HTERT RPE-1 (cell line): ENCODE measurements around the gene NOSIP.

Experiments
- in situ Hi-C: fragments of 300-500 bp; cut with MboI; formaldehyde crosslinking; loops from 4 replicates; pipeline ENCODE4 v1.14.3; 2020; ENCODE audit warnings: low sequenced_read_pairs

The NOSIP gene

DNA sequence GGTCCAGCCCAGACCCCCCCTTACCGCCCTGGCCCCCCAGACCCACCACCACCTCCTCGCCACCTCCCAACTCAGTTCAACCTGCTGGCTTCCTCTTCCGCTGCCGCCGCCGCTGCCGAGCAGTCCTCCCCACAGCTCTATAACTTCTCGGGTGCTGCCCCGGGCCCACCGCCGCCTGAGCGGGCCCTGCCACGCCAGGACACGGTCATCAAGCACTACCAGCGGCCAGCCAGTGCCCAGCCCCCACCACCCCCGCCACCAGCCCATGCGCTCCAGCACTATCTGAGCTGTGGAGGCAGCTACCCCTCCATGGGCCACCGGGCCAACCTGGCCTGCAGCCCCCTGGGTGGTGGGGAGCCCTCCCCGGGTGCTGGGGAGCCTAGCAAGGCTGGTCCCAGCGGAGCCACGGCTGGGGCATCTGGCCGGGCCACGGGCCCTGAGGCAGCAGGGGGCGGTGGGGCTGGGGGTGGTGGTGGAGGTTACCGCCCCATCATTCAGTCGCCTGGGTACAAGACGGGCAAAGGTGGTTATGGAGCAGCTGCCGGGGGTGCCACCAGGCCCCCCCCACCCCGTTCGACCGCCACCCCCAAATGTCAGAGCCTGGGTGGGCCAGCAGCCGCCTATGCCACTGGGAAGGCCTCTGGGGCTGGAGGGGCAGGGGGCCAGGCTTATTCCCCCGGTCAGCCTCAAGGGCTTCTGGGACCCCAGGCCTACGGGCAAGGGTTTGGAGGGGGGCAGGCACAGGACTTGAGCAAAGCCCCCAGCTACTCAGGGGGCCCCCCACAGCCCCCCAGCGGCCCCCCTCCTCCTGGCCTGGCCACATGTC lies 14.8 kb upstream of the NOSIP start:
- in situ Hi-C loops, result no loop called here

DNA sequence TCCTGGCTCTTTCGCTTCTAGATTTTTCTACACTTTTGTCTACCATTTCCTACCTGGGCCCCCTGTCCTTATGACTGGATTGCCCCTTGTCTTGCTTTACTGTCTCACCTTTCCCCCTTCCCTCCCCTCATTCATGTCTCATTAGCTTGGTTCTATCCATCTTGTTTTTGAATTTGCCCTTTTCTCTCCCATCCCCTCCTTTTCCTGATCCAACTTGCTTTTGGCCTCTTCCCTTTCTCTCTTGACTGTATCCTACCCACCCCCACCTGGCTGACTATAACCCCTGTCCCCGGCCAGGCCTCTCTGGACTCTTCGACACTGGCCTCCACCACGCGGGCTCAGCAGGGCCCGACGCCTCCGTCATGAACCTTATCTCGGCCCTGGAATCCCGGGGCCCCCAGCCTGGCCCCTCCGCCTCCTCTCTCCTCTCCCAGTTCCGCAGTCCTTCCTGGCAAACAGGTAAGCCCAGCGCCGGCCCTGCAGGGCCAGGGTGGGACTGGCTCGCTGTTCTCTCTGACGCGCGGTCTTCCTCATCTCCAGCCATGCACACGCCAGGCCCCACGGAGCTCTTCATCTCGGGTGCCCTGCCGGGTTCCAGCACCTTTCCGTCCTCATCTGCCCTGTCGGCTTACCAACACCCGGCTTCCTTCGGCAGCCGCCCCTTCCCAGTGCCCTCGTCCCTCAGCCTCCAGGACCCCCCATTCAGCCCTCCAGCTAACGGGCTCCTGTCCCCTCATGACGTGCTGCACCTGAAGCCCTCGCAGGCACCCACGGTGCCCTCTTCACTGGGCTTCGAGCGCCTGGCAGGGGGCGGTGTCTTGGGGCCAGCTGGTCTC lies 14.0 kb upstream of the NOSIP start:
- in situ Hi-C loops, result no loop called here

DNA sequence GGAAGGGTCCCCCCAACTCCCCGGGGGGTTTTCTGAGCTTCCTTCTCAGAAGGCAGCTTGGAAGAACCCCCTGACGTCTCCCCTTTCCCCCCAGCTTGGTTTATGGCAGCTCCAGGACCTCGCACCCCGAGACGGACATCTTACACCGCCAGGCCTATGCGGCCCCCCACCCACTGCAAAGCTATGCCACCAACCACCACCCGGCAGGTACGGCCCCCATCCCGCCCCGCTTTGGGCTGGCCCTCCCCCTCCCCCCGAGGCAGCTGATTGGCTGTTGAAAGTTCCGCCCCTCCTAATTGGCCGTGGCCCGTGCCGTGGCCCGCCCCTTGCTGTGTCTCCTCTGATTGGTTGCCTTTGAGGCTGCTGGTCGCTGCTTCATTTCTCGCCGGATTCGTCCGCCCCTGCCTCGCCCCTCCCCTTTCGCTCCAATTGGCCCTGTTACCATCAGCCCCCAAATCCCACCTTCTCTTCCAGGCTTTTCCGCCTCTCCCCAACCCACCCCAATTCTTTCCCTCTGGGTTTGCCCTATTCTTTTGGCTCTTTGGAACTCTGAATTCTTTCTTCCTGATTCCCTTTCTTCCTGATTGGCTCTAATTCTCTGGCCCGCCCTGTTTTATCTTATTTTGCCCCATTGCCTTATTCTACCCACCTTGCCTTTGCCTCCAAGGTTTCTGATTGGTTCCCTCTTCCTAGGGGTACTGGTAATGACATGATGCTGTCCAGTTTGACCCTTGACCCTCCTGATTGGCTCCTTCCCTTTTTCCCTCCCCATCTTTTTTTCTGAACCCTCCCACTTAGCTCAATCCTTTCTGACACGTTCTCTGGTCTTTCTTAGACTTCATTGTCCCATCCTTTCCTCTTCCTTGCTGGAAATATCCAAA lies 13.1 kb upstream of the NOSIP start:
- in situ Hi-C loops, result no loop called here

DNA sequence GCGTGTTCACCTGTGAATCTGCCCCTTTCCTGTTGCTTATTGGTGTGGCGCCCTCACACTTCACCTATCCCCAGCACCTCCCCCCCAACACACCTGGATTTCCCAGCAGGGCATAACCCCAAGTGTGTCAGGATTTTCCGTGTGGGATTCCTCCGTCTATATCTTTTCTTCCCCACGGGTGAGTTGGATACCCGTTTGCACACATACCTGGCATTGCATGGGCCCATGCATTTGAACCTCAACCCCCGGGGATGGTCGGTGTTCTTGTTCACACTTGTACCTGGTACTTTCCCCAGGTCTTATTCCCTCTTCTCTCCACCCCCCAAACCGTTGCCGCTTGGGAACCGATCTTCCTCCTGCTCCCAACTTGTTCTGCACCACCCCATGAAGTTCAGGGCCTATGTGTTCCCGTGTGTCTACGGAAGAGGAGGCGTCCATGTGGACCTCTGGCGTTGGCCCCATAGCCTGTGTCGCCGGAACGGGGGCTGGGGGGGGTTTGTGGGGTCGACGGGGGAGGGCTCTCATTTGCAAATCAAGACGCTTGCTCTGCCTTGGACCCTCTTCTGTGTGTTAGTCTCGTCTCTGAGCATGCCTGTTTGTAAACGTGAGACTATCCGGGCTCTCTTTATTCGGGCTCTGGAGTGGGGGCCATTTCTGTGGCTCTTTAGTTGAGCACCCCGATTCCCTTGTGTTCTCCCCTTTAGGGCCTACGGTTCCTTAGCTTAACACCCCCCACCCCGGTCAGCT lies 12.3 kb upstream of the NOSIP start:
- in situ Hi-C loops, result no loop called here

DNA sequence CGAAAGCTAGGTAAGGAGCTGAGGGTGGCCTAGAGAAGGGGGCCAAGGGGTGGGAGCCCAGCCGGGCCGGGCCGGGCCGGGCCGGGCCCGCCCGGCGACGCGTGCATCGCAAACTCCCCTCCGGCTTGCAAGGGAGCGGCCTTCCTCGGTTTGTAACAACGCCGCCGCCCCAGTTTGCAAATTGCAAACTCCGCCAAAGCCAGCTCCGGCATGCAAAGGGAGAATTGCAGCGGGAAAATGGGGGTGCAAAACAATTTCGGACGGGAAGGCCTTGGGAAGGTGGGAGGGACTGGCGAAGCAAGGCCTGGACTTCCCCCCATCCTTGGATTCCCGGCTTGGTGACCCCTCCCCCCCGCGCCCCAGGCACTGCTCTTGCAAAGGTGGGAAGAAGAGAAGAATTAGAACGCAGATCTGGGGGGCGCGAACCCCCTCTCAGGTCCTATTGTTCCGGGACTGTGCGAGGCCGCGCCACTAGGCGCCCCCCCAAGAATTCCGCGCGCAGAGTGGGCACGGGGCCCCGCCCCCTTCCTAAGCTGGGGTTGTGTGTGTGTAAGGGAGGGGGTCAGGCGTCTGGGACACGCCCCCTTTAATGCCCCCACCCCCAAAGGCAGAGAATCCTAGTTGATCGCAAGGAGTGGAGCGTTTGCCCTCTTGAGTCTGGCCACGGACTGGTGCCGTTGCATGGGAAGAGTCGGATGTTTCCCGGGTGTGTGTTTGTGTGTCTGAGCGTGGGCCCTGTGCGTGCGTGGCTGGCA lies 11.6 kb upstream of the NOSIP start:
- in situ Hi-C loops, result no loop called here

DNA sequence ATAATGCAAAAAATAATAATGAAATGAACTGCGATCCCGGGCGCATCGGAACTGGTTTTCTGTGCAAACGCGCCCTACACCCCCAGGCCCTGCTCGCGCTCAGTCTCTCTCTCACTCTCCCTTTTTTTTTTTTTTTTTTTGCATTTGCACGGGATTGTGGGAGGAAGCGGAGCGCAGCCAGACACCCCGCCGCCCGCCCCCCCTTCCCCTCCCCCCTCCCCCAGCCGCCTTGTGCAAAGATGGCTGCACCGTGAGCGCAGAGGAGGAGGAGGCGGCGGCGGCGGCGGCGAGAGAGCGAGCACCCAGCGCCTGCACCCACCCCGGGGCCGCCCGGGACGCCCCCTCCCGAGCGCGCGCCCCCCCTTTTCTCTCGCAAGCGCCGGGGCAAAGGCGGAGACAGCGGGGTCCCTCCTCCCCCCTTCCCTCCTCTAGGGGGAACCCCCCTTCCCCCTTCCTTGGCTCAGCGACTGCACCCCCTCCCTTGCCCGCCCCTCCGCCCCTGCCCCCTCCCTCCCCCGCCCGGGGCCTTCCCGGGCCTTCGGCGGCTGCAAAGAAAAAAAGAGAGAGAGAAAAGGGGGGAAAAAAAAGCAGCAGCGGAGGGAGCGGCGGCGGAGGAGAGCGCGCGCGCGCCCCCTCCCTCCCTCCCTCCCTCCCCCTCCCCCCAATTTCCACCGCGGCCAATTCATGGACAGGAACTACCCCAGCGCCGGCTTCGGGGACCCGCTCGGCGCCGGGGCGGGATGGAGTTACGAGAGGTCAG lies 10.8 kb upstream of the NOSIP start, which contains the start of gene PRR12:
TSS of gene PRR12 (plus strand) at position 212 of the 760 bp plus-strand sequence. CDS start at position 685, 473 bp downstream.
- in situ Hi-C loops, result no loop called here

DNA sequence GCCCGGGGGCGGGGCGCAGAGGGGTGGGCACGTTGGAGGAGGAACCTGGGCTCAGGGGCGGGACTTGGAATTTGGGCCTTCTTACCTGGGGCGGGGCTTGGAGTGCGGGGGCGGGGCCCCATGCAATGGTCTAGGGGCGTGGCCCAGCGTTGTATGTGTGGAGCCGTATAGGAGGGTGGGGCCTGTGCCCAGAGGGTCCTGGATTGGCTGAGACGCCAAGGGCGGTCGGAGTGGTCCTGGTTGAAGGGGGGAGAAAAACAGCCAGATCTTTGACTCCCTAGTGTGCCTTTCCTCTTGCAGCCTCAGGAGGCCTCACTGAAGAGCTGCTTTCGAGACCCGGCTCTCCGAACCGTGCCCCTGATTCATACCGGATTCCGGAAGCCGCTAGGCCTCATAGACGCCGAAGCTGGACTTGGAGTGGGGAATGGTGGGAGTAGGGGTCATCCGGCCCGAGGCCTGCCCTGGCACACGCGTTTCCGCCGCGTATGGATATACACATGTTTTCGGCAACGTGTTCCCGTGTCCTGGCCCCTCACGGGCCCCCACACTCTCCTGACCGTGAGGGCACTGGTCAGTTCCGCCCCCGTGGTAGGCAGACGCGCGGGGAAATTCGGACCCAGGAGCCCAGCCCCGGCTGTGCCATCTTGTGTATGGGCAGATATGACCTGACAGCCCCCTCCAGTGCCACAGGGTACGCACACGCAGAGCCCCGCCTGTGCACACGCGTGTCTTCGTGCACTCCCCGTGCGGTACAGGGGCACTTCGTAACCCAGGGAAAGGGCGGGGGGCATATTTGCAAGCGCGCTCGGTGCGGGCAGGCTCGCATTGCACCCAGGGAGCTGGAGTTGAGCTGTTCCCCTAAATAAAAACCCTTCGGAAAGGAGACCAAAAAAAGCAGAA lies 10.0 kb upstream of the NOSIP start:
- in situ Hi-C loops, result no loop called here

DNA sequence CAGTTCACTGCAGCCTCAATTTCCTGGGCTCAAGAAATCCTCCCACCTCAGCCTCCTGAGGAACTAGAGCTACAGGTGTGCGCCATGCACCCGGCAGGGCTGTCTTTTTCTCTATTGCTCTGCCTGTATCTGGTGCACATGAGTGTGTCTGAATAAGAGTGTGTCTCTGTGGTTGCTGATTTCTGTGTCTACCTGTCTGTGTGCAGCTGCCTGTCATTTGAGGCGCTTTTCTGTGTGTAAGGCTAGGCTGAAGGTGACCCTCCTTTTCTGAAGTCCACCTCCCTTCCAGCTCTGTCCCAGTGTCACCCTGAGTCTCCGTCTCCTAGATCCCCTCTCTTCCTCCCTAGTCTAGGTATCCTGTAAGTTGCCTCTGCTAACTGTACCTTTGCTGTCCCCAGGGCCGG lies 9.1 kb upstream of the NOSIP start:
- in situ Hi-C loops, result no loop called here

DNA sequence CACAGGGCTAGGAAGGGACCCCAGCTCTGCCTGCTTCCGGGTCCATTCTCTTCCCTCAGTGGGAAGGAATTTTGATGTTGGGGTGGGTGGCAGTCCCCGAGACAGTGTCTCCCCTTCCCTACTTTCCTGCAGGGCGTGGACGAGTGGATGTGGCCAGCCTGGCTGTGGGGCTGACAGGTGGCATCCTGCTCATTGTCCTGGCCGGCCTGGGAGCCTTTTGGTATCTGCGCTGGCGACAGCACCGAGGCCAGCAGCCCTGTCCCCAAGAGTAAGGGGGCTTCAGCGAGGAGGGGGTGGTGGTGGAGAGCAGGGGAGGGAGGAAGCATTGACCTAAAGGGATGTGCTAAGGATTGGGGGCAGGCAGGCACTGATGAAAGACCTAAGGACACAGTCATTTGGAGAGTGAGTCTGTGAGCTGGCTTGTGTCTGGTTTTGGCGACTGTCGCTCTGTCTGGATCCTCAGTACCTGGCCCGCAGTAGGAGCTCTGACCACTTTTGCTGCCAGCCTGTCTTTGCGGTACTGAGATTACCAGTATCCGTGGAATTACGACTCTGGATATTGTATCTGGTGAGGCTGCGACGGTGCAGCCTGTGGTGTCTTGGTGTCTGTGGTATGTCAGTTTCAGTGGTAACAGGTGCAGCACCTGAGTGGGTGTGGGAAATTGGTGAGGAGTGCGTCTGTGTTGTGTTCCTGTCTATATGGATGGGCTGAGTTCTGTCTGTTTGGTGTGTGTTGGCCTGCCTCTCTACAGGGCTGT lies 8.2 kb upstream of the NOSIP start:
- in situ Hi-C loops, result no loop called here

DNA sequence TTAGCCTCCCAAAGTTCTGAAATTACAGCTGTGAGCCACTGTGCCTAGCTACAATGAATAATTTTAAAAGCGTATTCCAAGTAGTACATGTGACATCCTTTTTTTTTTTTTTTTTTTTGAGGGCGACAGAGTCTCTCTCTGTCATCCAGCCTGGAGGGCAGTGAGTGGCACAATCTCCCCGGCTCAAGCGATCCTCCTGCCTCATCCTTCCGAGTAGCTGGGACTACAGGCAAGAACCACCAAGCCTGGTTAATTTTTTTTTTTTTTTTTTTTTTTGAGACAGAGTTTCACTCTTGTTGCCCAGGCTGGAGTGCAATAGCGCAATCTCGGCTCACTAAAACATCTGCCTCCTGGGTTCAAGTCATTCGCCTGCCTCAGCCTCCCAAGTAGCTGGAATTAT lies 6.9 kb upstream of the NOSIP start:
- in situ Hi-C loops, result no loop called here

DNA sequence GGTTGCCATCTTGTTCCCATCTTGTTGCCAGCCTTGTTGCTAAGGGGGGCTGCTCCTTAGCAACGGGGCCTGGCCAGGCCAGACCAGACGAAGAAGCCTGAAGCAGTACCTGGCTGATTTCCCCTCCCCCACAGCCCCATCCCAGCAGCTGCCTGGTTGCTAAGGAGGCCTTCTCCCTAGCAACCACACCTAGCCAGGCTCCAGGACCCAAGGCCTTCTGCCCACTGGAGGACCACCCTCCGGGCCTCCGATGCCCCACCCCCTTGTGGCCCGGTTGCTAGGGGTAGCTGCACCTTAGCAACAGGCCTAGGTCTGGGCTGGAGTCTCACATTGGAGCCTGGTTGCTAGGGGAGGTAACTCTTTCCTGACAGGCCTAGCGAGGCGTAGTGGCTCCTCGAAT lies 4.7 kb upstream of the NOSIP start:
- in situ Hi-C loops, result no loop called here

DNA sequence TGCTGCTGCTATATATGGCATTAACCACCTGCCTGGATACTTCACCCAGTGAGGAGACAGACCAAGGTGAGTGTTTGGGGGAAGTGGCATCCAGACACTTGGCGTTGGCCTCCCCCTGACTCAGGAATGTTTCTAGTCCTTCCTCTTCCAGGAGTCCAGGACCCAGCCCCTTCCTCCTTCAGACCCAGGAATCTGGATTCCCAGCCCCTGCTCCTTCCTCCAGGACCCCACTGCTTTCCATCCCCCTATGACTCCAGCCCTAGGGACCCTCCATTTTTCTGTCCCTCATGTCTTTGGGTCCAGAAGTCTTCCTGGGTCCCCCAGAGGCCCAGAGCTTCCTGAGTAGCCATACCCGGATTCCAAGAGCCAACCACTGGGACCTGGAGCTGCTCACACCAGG lies 2.9 kb upstream of the NOSIP start:
- in situ Hi-C loops, result no loop called here

DNA sequence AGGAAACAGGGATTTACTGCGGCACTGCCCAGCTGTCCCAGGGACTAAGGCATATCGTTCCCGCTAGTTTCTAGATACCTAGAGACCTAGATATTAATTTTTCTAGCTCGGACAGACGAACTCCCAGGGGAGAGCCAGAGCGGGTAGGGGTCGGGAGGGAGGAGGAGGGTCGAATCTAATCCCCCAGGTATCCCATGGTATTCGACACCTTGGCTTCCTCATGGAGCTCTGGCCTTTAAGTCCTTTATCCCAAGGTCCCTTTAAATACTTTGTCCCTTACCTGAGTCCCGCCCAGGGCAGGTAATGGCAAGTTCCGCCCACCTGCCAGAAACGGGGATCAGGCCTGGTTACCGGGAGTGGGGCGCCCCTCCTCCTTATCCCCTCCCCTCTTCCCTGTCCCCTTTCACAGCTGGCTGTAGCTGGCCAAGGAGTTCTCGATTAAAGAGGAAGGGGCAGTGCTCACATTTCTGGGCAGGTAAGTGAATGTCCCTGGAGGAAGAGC lies 702 bp upstream of the NOSIP start, which contains the start of gene PRRG2:
TSS of gene PRRG2 (plus strand) at position 310 of the 502 bp plus-strand sequence. CDS start 1,904 bp downstream, outside the sequence.
- in situ Hi-C loops, result no loop called here

DNA sequence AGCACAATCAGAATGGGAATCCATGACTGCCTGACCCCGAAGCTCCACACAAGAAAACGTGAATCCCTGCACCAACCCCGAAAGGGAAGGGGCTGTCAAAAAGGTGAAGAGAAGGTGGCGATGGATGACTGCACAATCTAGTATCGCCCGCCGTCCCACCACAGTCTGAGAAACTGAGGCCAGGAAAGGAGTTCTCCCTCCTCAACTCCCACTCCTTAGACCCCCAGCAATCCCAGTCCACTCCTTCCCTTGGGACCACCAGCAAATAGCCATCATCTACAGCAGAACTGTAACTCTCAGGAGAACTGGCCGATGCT lies 451 bp downstream of the NOSIP start:
- in situ Hi-C loops, result no loop called here

DNA sequence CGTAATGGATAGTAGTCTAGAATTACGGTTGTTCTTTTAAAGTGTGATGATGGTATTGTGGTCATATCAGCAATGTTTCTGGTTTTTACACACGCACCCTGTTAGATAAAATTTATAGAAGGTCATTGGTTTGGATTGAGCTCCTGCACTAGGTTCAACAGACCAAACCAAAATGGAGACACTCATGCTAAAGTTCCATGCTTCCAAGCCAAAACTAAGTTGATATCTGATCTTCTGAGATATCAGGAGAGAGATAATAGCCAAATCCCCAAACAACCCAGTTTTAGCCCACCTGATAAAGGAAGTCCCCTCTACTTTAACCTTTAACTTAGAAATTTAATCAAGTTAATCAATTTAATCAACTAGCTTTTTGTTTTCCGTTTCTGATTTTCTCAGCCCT lies 1.2 kb downstream of the NOSIP start:
- in situ Hi-C loops, result no loop called here

DNA sequence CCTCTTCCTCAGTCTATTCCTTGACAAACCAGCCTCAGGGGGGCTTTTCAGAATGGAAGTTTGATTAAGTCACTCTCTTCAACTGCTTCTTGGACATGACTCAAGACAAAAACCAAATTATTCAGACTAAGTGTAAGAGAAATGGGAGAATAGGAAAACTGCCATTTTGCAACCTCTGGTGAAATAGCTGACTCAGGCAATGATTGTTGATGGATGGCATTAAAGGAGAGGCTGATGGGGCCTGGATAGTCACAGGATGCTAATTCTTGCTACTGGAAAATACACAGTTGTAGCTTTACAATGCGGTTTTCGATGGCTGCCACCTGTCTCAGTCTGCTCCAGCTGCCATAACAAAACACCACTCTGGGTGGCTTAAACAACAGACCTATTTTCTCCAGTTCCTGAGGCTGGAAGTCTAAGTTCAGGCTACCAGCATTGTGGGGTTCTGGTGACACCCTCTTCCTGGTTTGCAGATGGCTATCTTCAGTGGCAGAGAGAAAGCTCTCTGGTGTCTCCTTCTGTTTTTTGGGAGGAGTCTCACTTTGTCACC lies 6.1 kb downstream of the NOSIP start:
- in situ Hi-C loops, result no loop called here

DNA sequence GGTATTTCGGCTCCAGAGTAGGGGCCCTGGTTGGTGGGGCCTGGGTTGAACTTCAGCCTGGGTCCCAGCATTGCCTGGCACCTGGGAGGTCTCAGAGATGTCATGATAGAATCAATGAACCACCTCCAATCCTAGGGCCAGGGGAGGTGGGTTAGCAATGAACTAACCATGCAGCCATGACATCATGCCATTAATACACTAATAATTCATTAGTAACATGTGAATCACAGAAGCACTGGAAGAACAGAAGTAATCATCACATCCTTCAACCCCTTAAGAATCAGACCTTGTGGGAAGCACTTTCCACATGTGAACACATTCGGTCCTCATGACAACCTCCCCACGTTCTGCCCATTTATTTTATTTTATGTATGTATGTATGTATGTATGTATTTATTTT lies 6.9 kb downstream of the NOSIP start:
- in situ Hi-C loops, result no loop called here
